Measurements from ENCODE around the gene DCTN5. TPM values are rescaled to one million over a fixed set of nuclear protein-coding genes. Genes with fewer than 3 reads are reported as not detected.
A peak's percentile ranks its signal among the peaks of the same experiment; 100 is the strongest.

DCTN5 gene
- total and polyA plus RNA-seq, 2 of the 13 experiments (the other 11 are each of a cell fraction or from before 2014, with no cell fraction given) = 105 to 207 TPM

GRCh38 chr16:23640931-23641765 is at the start of gene DCTN5, which contains the start of gene PALB2 (continued):
- peak; percentile 96 for TF ChIP-seq ZNF800 (CRISPR knock-in tag; IDR thresholded peaks at IDR 0.05)
- no peak for TF ChIP-seq ZNF496 (CRISPR knock-in tag; IDR thresholded peaks at IDR 0.05; ENCODE audit: insufficient replicate concordance)
- TF ChIP-seq HNF4A (CRISPR knock-in tag; IDR thresholded peaks at IDR 0.05) = peak; percentile 85
- TF ChIP-seq ZSCAN22 (CRISPR knock-in tag; IDR thresholded peaks at IDR 0.05) = peak; percentile 85
- no peak for TF ChIP-seq ZNF720 (CRISPR knock-in tag; IDR thresholded peaks at IDR 0.05)
- 0 out of 2 replicates have a peak, but pooled peaks have one; percentile 59 for TF ChIP-seq ZNF451 (CRISPR knock-in tag; IDR thresholded peaks at IDR 0.05)
- peak; percentile 61; the same call in 1 of the 2 replicates for TF ChIP-seq HES4 (CRISPR knock-in tag; IDR thresholded peaks at IDR 0.05; ENCODE audit: borderline replicate concordance)
- peak; percentile 87 for TF ChIP-seq GPN1 (CRISPR knock-in tag; IDR thresholded peaks at IDR 0.05; ENCODE audit: borderline replicate concordance)
- TF ChIP-seq PRMT3 (CRISPR knock-in tag; IDR thresholded peaks at IDR 0.05; ENCODE audit: borderline replicate concordance, low read depth) = peak; percentile 83
- no peak for TF ChIP-seq ZNF362 (CRISPR knock-in tag; IDR thresholded peaks at IDR 0.05; ENCODE audit: borderline replicate concordance)
- TF ChIP-seq ZNF235 (CRISPR knock-in tag; IDR thresholded peaks at IDR 0.05; ENCODE audit: borderline replicate concordance) = peak; percentile 99
- TF ChIP-seq ZXDC (CRISPR knock-in tag; IDR thresholded peaks at IDR 0.05) = peak; percentile 71; the same call in 1 of the 2 replicates
- peak; percentile 83; the same call in 1 of the 2 replicates for TF ChIP-seq ZNF790 (CRISPR knock-in tag; IDR thresholded peaks at IDR 0.05; ENCODE audit: borderline replicate concordance)
- TF ChIP-seq HDAC1 (CRISPR knock-in tag; IDR thresholded peaks at IDR 0.05) = peak; percentile 99
- TF ChIP-seq ZNF446 (CRISPR knock-in tag; IDR thresholded peaks at IDR 0.05) = peak; percentile 96; the same call in 1 of the 2 replicates
- TF ChIP-seq KDM4B (CRISPR knock-in tag; IDR thresholded peaks at IDR 0.05) = no peak; the same call in none of the 2 replicates
- no peak for TF ChIP-seq TRIM24 (CRISPR knock-in tag; IDR thresholded peaks at IDR 0.05)
- peak; percentile 99; the same call in 1 of the 2 replicates for TF ChIP-seq ZNF570 (CRISPR knock-in tag; IDR thresholded peaks at IDR 0.05; ENCODE audit: borderline replicate concordance)
- no peak; the same call in 1 of the 2 replicates for TF ChIP-seq SIX4 (CRISPR knock-in tag; IDR thresholded peaks at IDR 0.05)
- peak; percentile 99 for TF ChIP-seq TFDP2 (CRISPR knock-in tag; IDR thresholded peaks at IDR 0.05)
